Neuron (in vitro differentiated cells): ENCODE measurements around the gene DGKB.

Experiments
- H2AFZ ChIP-seq: one replicate; pipeline ENCODE4 v1.6.1; 2013; ENCODE audit warnings: low read depth, mild to moderate bottlenecking, inconsistent platforms, low read length, moderate library complexity
- H3K27me3 ChIP-seq: one replicate; pipeline ENCODE4 v1.6.1; 2013; ENCODE audit warnings: low read length; ENCODE audit not compliant: insufficient read depth
- H3K36me3 ChIP-seq: one replicate; pipeline ENCODE4 v1.6.1; 2013; ENCODE audit warnings: low read length; ENCODE audit not compliant: insufficient read depth
- H3K4me1 ChIP-seq: one replicate; pipeline ENCODE4 v1.6.1; 2013; ENCODE audit warnings: low read length; ENCODE audit not compliant: insufficient read depth
- H3K4me3 ChIP-seq: 2 replicates; pipeline ENCODE4 v1.5.1; 2013; ENCODE audit warnings: mild to moderate bottlenecking, low read length, moderate library complexity
- H3K9me3 ChIP-seq: one replicate; pipeline ENCODE4 v1.6.1; 2013; ENCODE audit warnings: low read length

Gene DGKB

GRCh38 chr7:14687241-14687640 is 215.3 kb downstream of the DGKB start:
- no peak overlapping the region for H3K4me3 ChIP-seq
- H2AFZ ChIP-seq = no peak overlapping the region
- H3K36me3 ChIP-seq = no peaks in the 10 kb centered on the region
- H3K4me1 ChIP-seq = no peaks in the 10 kb centered on the region
- no peaks in the 10 kb centered on the region for H3K9me3 ChIP-seq
- no peaks in the 10 kb centered on the region for H3K27me3 ChIP-seq

- Histone ChIP-seq H3K4me3 (no peak overlapping the region), H3K27me3 (no peaks in the 10 kb centered on the region), H3K36me3 (no peaks in the 10 kb centered on the region), H3K4me1 (no peaks in the 10 kb centered on the region), H2AFZ (no peak overlapping the region), H3K9me3 (no peaks in the 10 kb centered on the region)
Measured at GRCh38 chr7:14685167-14685566, 217.4 kb downstream of the DGKB start.

GRCh38 chr7:14682910-14683465 is 219.6 kb downstream of the DGKB start:
- Histone ChIP-seq H3K4me3 (no peak overlapping the region), H3K27me3 (no peaks in the 10 kb centered on the region), H3K36me3 (no peaks in the 10 kb centered on the region), H3K4me1 (no peaks in the 10 kb centered on the region), H3K9me3 (no peaks in the 10 kb centered on the region), H2AFZ (no peak overlapping the region)

GRCh38 chr7:14676896-14677295 is 225.7 kb downstream of the DGKB start:
- Histone ChIP-seq H3K27me3 (no peaks in the 10 kb centered on the region), H3K4me1 (no peaks in the 10 kb centered on the region), H2AFZ (no peak overlapping the region), H3K36me3 (no peaks in the 10 kb centered on the region), H3K4me3 (no peak overlapping the region), H3K9me3 (no peaks in the 10 kb centered on the region)

GRCh38 chr7:14673202-14673601 is 229.3 kb downstream of the DGKB start:
- H2AFZ ChIP-seq = no peak overlapping the region
- no peaks in the 10 kb centered on the region for H3K4me1 ChIP-seq
- no peaks in the 10 kb centered on the region for H3K9me3 ChIP-seq
- no peaks in the 10 kb centered on the region for H3K27me3 ChIP-seq
- no peaks in the 10 kb centered on the region for H3K36me3 ChIP-seq
- H3K4me3 ChIP-seq = no peak overlapping the region

- Histone ChIP-seq H3K27me3 (no peaks in the 10 kb centered on the region), H3K4me1 (no peaks in the 10 kb centered on the region), H2AFZ (no peak overlapping the region), H3K9me3 (no peaks in the 10 kb centered on the region), H3K36me3 (no peaks in the 10 kb centered on the region), H3K4me3 (no peak overlapping the region)
Measured at GRCh38 chr7:14666913-14667312, 235.6 kb downstream of the DGKB start.

GRCh38 chr7:14666304-14666703 is 236.2 kb downstream of the DGKB start:
- no peaks in the 10 kb centered on the region for H3K4me1 ChIP-seq
- H3K27me3 ChIP-seq = no peaks in the 10 kb centered on the region

GRCh38 chr7:14639801-14640200 is 262.8 kb downstream of the DGKB start:
- no peaks in the 10 kb centered on the region for H3K36me3 ChIP-seq
- no peaks in the 10 kb centered on the region for H3K4me1 ChIP-seq
- no peak overlapping the region for H2AFZ ChIP-seq
- no peaks in the 10 kb centered on the region for H3K27me3 ChIP-seq
- H3K9me3 ChIP-seq = peaks cover 2% of the 10 kb centered on the region
- H3K4me3 ChIP-seq = no peak overlapping the region

More at GRCh38 chr7:14666304-14666703, 236.2 kb downstream of the DGKB start:
- Histone ChIP-seq H3K9me3 (no peaks in the 10 kb centered on the region), H3K4me3 (no peak overlapping the region), H3K36me3 (no peaks in the 10 kb centered on the region), H2AFZ (no peak overlapping the region)

- H2AFZ ChIP-seq = no peak overlapping the region
- H3K27me3 ChIP-seq = no peaks in the 10 kb centered on the region
- no peak overlapping the region for H3K4me3 ChIP-seq
- no peaks in the 10 kb centered on the region for H3K9me3 ChIP-seq
- H3K36me3 ChIP-seq = no peaks in the 10 kb centered on the region
- H3K4me1 ChIP-seq = no peaks in the 10 kb centered on the region
Measured at GRCh38 chr7:14639329-14639728, 263.2 kb downstream of the DGKB start.

- H3K4me1 ChIP-seq = no peaks in the 10 kb centered on the region
- H2AFZ ChIP-seq = no peak overlapping the region
- no peaks in the 10 kb centered on the region for H3K27me3 ChIP-seq
- H3K4me3 ChIP-seq = no peak overlapping the region
- H3K9me3 ChIP-seq = no peaks in the 10 kb centered on the region
- no peaks in the 10 kb centered on the region for H3K36me3 ChIP-seq
Measured at GRCh38 chr7:14637968-14638367, 264.6 kb downstream of the DGKB start.

GRCh38 chr7:14635955-14636354 is 266.6 kb downstream of the DGKB start:
- Histone ChIP-seq H3K9me3 (no peaks in the 10 kb centered on the region), H2AFZ (no peak overlapping the region), H3K4me1 (no peaks in the 10 kb centered on the region), H3K4me3 (no peak overlapping the region), H3K27me3 (no peaks in the 10 kb centered on the region), H3K36me3 (no peaks in the 10 kb centered on the region)

GRCh38 chr7:14630048-14630447 is 272.5 kb downstream of the DGKB start:
- no peaks in the 10 kb centered on the region for H3K4me1 ChIP-seq
- no peaks in the 10 kb centered on the region for H3K27me3 ChIP-seq
- no peaks in the 10 kb centered on the region for H3K9me3 ChIP-seq
- H3K36me3 ChIP-seq = no peaks in the 10 kb centered on the region
- H3K4me3 ChIP-seq = no peak overlapping the region
- H2AFZ ChIP-seq = no peak overlapping the region

GRCh38 chr7:14628516-14628915 is 274.0 kb downstream of the DGKB start:
- Histone ChIP-seq H2AFZ (no peak overlapping the region), H3K36me3 (no peaks in the 10 kb centered on the region), H3K4me1 (no peaks in the 10 kb centered on the region), H3K4me3 (no peak overlapping the region), H3K27me3 (no peaks in the 10 kb centered on the region), H3K9me3 (no peaks in the 10 kb centered on the region)

GRCh38 chr7:14626076-14626475 is 276.5 kb downstream of the DGKB start:
- Histone ChIP-seq H3K4me3 (no peak overlapping the region), H3K4me1 (peaks cover 4% of the 10 kb centered on the region), H3K27me3 (no peaks in the 10 kb centered on the region), H3K36me3 (no peaks in the 10 kb centered on the region), H2AFZ (peak overlapping the region; percentile 52), H3K9me3 (no peaks in the 10 kb centered on the region)
